Caco-2 (cell line): ENCODE measurements around the gene ADGRL4. TPM values are rescaled to one million over a fixed set of nuclear protein-coding genes. Genes with fewer than 3 reads are reported as not detected.

Experiments
- BruUV-seq: library from RNA; stranded (reverse); fragments of 400-500 nt; replicated peaks from 2 replicates; lab custom pipeline; 2021; lab: Mats Ljungman, UMichigan
- CTCF ChIA-PET: fragments of 300-600 bp; sonication (Branson Sonifier 250); formaldehyde crosslinking; loops from one replicate; lab custom pipeline; 2022; ENCODE audit warnings: antibody characterized with exemption; lab: Charles Lee
- POLR2A ChIA-PET: fragments of 300-600 bp; sonication (Branson Sonifier 250); formaldehyde crosslinking; loops from one replicate; lab custom pipeline; 2022; ENCODE audit warnings: antibody characterized with exemption; lab: Charles Lee
- DNase-seq, 2 experiments: peaks; one replicate each; pipeline versions ENCODE4 v3.0.0 to v3.0.0-alpha.2; 2020 to 2022
- H3K27me3 ChIP-seq: replicated peaks from 2 replicates; pipeline ENCODE4 v1.6.0; 2011; ENCODE audit warnings: low read length; ENCODE audit not compliant: control insufficient read depth, insufficient read depth
- H3K36me3 ChIP-seq: 2 replicates; pipeline ENCODE4 v1.5.1; 2011; ENCODE audit warnings: low read length; ENCODE audit not compliant: control insufficient read depth, insufficient read depth
- H3K4me1 ChIP-seq: fragments of 250-450 bp; sonication (Bioruptor Pico); 2 replicates; pipeline ENCODE4 v1.5.1; 2020; ENCODE audit warnings: mild to moderate bottlenecking
- H3K4me3 ChIP-seq: 2 replicates; pipeline ENCODE4 v1.5.1; 2011; ENCODE audit warnings: low read depth, mild to moderate bottlenecking, control low read depth, low read length
- H3K9me3 ChIP-seq: fragments of 250-450 bp; sonication (Bioruptor Pico); 2 replicates; pipeline ENCODE4 v1.5.1; 2020; ENCODE audit warnings: mild to moderate bottlenecking, moderate library complexity
- H3K27ac Mint-ChIP-seq: one replicate; pipeline ENCODE4 v1.8.0; 2022; ENCODE audit warnings: mixed read lengths; ENCODE audit not compliant: unreplicated experiment
- H3K27me3 Mint-ChIP-seq: one replicate; pipeline ENCODE4 v1.8.0; 2022; ENCODE audit warnings: mixed read lengths; ENCODE audit not compliant: insufficient read depth, unreplicated experiment
- H3K36me3 Mint-ChIP-seq: one replicate; pipeline ENCODE4 v1.8.0; 2022; ENCODE audit warnings: mild to moderate bottlenecking, mixed read lengths; ENCODE audit not compliant: insufficient read depth, unreplicated experiment
- H3K4me1 Mint-ChIP-seq: one replicate; pipeline ENCODE4 v1.8.0; 2022; ENCODE audit warnings: low read depth, mixed read lengths; ENCODE audit not compliant: unreplicated experiment
- H3K4me3 Mint-ChIP-seq: one replicate; pipeline ENCODE4 v1.8.0; 2022; ENCODE audit warnings: mild to moderate bottlenecking, moderate library complexity, mixed read lengths; ENCODE audit not compliant: unreplicated experiment
- H3K9me3 Mint-ChIP-seq: one replicate; pipeline ENCODE4 v1.8.0; 2022; ENCODE audit warnings: mixed read lengths; ENCODE audit not compliant: unreplicated experiment
- intact Hi-C: fragments of 100-400 bp; cut with micrococcal nuclease; formaldehyde crosslinking; loops from one replicate; pipeline ENCODE4 v1.10.0; 2022; ENCODE audit not compliant: unreplicated experiment
- total RNA-seq: library from RNA; stranded (reverse); gene quantifications from 2 replicates; pipeline ENCODE4 v1.2.3, GENCODE V29; 2022
- TF ChIP-seq, protein P1 (sequence below), 2 experiments: fragments of 200-600 bp in 1 of 2; IDR thresholded peaks; 1 replicate in 1 of 2; 2 replicates in 1 of 2; pipeline versions ENCODE4 v1.5.1 to v1.8.0; 2011 to 2022; ENCODE audit warnings: antibody characterized with exemption in 1 of 2, control low read depth in 1 of 2, inconsistent platforms in 1 of 2, low read depth in 1 of 2, low read length in 1 of 2, mild to moderate bottlenecking in 1 of 2, moderate library complexity in 1 of 2; ENCODE audit not compliant: insufficient read depth in 1 of 2, severe bottlenecking in 1 of 2, unreplicated experiment in 1 of 2

ADGRL4 gene
- total RNA-seq, 1 experiment from 2014 or later, result not detected

DNA sequence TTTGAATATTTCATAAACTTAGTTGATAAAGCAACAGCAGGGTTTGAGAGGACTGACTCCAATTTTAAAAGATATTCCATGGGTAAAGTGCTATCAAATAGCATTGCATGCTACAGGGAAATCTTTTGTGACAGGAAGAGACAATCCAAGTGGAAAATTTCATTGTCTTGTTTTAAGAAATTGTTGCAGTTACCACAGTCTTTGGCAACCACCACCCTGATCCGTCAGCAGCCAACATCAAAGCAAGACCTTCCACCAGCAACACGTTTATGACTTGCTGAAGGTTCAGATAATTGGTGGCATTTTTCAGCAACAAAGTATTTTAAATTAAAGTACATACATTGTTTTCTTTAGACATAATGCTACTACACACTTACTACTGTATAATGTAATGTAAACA lies 47.8 kb downstream of the ADGRL4 start:
- Histone ChIP-seq H3K36me3 (no peaks in the 10 kb centered on the region), H3K4me3 (no peak overlapping the region), H3K9me3 (no peaks in the 10 kb centered on the region), H3K27me3 (no peaks in the 10 kb centered on the region), H3K4me1 (no peaks in the 10 kb centered on the region)
- peaks cover 4% of the 10 kb centered on the region for H3K27me3 Mint-ChIP-seq
- ChIA-PET CTCF (no interaction called here), POLR2A (no interaction called here)
- no peaks in the 10 kb centered on the region for H3K9me3 Mint-ChIP-seq
- H3K4me3 Mint-ChIP-seq, result no peak overlapping the region
- BruUV-seq, result no TSS peak
- TF ChIP-seq, protein P1, sequence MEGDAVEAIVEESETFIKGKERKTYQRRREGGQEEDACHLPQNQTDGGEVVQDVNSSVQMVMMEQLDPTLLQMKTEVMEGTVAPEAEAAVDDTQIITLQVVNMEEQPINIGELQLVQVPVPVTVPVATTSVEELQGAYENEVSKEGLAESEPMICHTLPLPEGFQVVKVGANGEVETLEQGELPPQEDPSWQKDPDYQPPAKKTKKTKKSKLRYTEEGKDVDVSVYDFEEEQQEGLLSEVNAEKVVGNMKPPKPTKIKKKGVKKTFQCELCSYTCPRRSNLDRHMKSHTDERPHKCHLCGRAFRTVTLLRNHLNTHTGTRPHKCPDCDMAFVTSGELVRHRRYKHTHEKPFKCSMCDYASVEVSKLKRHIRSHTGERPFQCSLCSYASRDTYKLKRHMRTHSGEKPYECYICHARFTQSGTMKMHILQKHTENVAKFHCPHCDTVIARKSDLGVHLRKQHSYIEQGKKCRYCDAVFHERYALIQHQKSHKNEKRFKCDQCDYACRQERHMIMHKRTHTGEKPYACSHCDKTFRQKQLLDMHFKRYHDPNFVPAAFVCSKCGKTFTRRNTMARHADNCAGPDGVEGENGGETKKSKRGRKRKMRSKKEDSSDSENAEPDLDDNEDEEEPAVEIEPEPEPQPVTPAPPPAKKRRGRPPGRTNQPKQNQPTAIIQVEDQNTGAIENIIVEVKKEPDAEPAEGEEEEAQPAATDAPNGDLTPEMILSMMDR (IDR thresholded peaks at IDR 0.05; ENCODE audit: insufficient read depth in 1 of 2, low read depth in 1 of 2, low read length in 1 of 2, severe bottlenecking in 1 of 2, unreplicated experiment in 1 of 2), result no peak
- intact Hi-C loops, result no loop called here
- H3K27ac Mint-ChIP-seq, result no peak overlapping the region
- H3K4me1 Mint-ChIP-seq, result no peaks in the 10 kb centered on the region
- DNase-seq, result no peak
- no peaks in the 10 kb centered on the region for H3K36me3 Mint-ChIP-seq

DNA sequence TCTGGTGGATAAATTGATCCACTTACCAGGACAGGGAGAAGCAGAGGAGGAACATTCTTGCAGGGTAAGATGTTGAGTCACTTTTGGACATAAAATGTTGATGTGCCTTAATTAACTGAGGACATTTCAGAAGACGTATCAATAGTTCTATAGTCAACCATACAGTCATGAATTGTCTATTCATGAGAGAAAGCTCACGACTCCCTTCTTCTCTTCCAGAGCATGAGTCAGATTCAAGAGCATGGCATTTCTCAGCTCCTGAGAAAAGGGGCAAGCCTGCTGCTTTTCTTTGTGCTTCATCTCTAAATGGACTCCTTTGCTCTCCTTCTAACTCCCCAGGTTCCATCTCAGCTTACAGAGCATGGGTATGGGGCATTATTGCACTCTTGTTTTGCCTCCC lies 55.7 kb downstream of the ADGRL4 start:
- Histone ChIP-seq H3K27me3 (no peaks in the 10 kb centered on the region), H3K4me1 (no peaks in the 10 kb centered on the region), H3K36me3 (no peaks in the 10 kb centered on the region), H3K9me3 (no peaks in the 10 kb centered on the region), H3K4me3 (no peak overlapping the region)
- ChIA-PET POLR2A (no interaction called here), CTCF (no interaction called here)
- Mint-ChIP-seq H3K4me1 (no peaks in the 10 kb centered on the region), H3K36me3 (no peaks in the 10 kb centered on the region), H3K9me3 (no peaks in the 10 kb centered on the region), H3K4me3 (no peak overlapping the region), H3K27me3 (peaks cover 9% of the 10 kb centered on the region), H3K27ac (no peak overlapping the region)
- TF ChIP-seq, protein P1 (IDR thresholded peaks at IDR 0.05; ENCODE audit: insufficient read depth in 1 of 2, low read depth in 1 of 2, low read length in 1 of 2, severe bottlenecking in 1 of 2, unreplicated experiment in 1 of 2), result no peak
- DNase-seq, result no peak
- intact Hi-C loops, result no loop called here
- no TSS peak for BruUV-seq

DNA sequence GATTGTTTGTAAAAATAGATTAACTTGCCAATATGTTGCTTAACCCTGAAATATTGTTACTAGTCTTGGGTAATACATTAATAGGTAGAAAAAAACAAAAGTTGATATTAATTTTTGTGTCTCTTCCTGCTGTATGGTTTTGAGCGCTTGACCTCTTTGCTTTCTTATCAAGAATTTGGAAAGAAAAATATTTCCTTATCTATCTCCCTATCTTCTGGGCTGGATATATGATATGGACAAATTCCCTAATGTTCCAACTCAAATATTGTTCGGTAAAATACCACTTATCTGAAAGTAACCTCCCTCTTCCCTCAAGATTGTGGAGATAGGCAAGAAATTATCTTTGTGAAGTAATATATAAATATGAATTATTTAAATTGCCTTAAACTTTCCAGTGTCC lies 57.3 kb downstream of the ADGRL4 start:
- Mint-ChIP-seq H3K27ac (no peak overlapping the region), H3K9me3 (no peaks in the 10 kb centered on the region), H3K4me1 (no peaks in the 10 kb centered on the region), H3K36me3 (no peaks in the 10 kb centered on the region), H3K4me3 (no peak overlapping the region), H3K27me3 (peaks cover 9% of the 10 kb centered on the region)
- intact Hi-C loops, result no loop called here
- POLR2A ChIA-PET, result no interaction called here
- H3K4me3 ChIP-seq, result no peak overlapping the region
- TF ChIP-seq, protein P1 (IDR thresholded peaks at IDR 0.05; ENCODE audit: insufficient read depth in 1 of 2, low read depth in 1 of 2, low read length in 1 of 2, severe bottlenecking in 1 of 2, unreplicated experiment in 1 of 2), result no peak
- no peak for DNase-seq
- H3K9me3 ChIP-seq, result no peaks in the 10 kb centered on the region
- BruUV-seq, result no TSS peak
- CTCF ChIA-PET, result no interaction called here
- H3K4me1 ChIP-seq, result no peaks in the 10 kb centered on the region
- no peaks in the 10 kb centered on the region for H3K36me3 ChIP-seq
- H3K27me3 ChIP-seq, result no peaks in the 10 kb centered on the region
